Stimulated activated CD8-positive, alpha-beta memory T cell treated with anti-CD3 and anti-CD28 coated beads, Interleukin-7, amount 100 ng/mL, for 1 hour (primary cell): ENCODE measurements around the gene CHKB.
"Not testable (repeated sequence)": the region's sequence is repeated elsewhere in the genome, so short reads cannot be mapped to it uniquely, and the experiment has no call there.

Experiments used
- DNase-seq, 2 donors: peaks; one replicate each; pipeline ENCODE4 v3.0.0-alpha.2; 2020; ENCODE audit warnings: low read depth in 2 of 2

CHKB gene

DNA sequence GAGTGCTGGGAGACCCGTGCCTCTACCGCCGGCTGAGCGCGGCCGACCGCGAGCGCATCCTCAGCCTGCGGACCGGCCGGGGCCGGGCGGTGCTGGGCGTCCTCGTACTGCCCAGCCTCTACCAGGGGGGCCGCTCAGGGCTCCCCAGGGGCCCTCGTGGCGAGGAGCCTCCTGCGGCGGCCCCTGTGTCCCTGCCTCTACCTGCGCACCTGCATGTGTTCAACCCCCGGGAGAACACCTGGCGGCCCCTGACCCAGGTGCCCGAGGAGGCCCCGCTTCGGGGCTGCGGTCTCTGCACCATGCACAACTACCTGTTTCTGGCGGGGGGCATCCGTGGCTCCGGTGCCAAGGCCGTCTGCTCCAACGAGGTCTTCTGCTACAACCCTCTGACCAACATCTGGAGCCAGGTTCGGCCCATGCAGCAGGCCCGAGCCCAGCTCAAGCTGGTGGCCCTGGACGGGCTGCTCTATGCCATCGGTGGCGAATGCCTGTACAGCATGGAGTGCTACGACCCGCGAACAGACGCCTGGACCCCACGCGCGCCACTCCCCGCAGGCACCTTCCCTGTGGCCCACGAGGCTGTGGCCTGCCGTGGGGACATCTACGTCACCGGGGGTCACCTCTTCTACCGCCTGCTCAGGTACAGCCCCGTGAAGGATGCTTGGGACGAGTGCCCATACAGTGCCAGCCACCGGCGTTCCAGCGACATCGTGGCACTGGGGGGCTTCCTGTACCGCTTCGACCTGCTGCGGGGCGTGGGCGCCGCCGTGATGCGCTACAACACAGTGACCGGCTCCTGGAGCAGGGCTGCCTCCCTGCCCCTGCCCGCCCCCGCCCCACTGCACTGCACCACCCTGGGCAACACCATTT is 33.5 kb downstream of the CHKB start:
- DNase-seq, result no peak

DNA sequence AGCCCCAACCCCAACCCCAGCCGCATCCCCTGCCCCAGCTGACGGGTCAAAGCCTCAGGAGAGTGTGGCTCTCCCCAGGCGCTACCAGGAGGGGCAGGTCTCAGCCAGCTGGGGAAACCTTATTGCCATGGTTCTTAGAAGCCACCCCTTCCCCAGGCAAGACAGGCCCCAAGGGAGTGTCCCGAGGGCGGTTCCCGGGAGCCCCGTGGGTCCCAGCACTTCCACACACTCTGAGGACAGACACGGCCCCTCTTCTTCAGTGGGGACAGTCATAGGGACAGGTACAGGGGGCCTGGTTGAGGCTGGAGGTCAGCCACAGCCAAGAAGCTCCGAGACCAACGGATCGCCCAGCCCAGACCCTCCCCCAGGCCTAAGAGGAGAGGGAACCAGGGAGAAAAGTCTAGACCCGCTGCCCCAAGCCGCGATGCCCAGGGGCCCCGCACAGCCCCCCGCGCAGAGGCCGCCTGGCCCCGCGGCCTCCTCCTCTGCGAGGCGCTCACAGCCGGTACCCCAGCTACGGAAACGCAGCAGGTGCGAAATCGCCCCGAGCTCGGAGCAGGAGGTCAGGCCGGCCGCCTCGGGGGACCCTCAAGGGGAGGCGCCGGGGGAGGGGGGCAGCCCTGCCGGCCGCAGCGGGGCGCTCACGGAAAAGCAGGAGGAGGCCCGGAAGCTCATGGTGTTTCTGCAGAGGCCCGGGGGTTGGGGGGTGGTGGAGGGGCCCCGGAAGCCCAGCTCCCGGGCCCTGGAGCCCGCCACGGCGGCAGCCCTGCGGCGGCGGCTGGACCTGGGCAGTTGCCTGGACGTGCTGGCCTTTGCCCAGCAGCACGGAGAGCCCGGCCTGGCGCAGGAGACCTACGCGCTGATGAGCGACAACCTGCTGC is 34.4 kb downstream of the CHKB start:
- no peak for DNase-seq

DNA sequence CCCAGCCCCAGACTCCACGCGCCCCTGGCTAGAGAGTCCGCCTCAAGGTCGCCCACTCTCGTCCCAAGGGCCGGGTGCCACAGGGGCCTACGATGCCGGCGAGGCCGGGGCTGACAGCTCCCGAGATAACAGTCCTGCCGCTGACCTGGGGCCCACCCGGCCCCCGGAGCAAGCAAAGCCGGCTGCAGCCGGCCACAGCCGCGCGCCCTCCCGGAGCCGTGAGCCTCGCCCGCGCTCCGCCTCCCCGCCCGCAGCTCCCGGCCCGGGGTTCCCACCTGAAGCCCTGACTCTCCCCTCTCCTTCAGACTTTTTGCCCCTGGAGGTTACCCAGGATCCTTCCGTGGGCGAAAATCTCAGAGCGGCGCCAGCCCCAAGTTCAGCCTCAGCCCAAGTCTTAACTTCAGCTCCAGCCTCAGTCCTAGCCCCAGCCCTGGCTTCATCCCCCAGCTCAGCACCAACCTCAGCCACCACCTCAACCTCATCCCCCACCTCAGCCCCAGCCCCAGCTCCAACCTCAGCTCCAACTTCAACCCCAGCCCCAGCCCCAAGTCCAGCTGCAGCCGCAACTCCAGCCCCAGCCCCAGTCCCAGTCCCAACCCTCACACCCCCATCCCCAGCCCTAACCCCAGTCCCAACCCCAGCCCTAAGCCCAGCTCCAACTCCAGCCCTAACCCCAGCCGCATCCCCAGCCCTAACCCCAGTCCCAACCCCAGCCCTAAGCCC is 35.2 kb downstream of the CHKB start:
- no peak for DNase-seq

DNA sequence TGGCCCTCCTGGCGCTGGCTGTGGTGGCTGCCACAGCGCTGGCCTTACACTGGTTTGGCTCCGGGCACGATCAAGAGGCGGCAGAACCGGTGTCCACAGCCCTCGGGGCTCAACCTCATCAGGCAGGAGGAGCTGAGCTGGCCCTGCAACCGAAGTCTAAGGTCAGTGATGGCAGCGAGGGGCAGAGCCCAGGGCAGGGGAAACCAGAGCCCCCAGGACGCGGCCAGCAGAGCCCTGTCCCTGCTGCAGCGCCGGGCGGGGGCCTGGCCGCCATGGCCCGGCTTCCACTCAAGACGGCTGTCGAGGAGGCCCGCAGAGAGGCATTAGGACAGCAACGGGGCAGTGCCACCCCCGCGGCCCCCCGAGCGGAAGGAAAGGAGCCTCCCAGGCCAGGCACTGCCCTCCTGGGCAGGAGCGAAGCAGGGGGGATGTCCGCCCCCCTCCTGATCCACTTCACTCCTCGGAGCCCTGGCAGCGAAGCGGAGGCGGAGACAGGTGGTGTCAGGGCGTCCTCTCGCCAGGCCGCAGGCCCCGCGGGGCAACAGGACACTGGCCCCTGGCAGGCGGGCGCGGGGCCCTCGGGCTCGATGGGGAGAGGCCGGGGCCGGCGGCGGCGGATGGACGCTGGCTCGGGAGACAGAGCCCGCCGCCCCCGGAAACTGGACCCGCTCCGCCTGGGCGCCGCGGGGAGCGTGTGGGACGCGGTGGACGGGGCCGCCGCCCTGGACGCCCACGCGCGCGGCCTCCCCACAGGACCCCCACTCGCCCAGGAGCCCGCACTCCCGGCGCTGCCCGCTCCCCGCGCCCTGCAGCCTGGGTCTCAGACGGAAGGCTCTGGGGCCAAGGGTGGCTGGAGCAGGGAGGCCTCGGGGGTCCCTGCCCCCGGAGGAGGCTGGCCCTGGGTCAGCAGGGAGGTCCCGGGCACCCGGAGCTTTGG is 36.1 kb downstream of the CHKB start:
- no peak for DNase-seq

DNA sequence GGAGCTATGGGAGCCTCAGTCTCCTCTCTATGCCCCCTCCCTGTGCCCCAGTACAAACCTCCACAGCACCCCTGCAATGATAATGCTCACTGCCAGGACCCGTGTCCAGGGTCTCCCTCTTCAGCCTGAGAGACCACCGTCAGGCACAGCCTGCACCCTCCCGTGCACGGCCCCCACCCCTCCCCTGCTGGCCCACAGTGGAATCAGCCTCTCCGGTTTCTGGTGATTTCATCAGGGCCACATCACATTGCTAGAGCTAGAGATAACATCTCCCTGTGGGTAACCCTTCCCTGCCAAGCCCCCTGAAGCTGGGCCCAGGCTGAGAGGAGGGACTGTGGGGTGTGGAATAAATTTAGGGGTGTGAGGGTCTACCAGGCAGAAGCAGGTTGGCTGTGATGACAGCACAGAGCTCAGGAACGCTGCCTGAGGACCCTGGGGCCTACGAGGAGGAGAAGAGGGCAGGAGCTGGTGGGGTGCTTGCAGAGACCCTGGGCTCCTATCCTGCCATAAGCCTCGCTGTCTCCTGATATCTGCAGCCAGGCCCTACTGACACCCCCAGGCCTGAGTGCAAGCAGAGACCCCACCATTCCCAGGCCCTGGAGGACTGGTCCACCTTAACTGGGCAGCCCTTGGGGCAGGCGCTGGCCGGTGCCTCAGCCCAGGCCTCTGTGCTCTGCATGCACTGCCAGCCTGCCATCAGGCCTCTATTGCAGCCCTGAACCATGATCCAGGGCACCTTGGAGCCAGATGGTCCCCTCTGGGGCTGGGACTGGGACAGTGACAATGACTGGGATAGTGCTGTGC is 36.9 kb downstream of the CHKB start, which contains the start of gene KLHDC7B:
Gene KLHDC7B (plus strand): TSS at position 378 of the 804 bp plus-strand sequence. CDS start 345 bp downstream, at position 723.
- no peak for DNase-seq

DNA sequence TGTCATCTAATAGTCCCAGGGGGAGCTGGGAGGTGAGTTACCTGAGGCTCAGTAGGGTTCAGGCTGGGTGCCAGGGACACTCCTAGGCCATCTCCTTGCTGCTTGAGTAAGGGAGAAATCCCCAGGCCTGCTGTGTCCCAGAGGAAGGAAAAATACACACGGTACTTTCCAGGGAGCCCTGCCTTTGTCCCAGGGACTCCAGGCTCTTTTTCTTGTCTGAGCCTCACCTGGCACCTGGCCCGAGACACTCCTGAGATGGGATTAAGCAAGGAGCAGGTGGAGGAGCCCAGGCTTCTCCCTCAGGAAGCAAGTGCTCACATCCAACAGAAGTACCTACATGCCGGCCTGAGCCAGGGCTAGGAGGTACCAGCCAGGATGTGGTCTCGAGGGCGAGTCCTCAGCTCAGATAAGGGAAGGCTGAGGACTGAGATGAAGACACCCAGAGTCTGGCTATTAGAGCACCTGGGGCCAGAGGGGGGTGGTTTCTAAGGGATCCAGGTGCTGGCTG is 37.8 kb downstream of the CHKB start:
- DNase-seq, result no peak

DNA sequence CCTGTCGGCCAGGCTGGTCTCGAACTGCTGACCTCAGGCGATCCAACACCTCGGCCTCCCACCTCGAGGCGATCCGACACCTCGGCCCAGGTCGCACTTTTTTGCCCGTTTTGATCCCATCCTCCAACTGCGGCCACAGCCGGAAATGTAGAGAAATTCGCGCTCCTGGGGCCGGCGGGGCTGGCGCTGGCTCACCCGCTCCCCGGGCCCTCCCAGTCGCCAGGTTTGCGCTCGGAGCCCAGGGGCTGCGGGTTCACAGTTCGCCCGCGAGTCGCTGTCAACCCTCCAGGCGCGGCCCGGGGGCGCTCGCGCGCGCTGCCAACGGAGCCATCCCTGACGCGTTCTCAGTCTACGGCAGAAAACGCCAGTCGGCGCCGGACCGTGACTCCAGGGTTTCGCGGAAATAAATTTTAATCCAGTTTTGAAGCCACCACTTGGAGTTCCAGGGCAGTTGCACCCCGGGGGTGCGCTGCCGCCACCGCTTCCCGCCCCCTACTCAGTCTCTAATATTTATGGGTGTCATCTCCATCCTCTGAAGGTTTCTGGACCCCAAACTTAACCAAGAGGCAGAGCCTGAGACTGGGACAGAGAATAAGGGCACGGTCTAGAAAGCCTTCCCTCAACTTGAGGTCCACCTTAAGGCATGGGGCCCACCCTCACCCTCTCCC is 38.4 kb downstream of the CHKB start:
- DNase-seq, result peak; percentile 63 to 76

DNA sequence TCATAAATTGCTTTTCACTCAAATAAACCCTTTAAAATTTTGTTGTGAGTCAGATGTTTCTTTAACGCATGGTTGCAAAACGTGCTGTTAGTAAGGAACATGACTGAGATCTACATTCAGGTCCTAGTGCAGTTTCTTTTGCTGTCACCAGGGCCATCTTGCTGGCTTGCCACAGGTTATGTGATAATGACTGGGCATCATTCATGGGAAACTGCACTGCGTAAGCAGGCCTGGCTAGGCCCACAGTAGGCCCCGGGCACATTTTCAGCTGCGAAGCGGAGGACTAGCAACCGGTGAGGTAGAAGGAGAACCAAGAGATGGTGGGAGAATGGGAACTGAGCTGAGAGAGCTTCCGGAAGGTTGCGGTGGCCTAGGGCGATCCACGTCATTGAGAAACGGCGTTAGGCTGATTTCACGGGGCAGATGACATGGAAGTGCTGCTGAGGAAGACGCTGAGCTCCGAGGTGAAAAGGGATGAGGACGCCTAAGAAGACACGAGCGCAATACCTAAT is 40.2 kb downstream of the CHKB start:
- no peak for DNase-seq

DNA sequence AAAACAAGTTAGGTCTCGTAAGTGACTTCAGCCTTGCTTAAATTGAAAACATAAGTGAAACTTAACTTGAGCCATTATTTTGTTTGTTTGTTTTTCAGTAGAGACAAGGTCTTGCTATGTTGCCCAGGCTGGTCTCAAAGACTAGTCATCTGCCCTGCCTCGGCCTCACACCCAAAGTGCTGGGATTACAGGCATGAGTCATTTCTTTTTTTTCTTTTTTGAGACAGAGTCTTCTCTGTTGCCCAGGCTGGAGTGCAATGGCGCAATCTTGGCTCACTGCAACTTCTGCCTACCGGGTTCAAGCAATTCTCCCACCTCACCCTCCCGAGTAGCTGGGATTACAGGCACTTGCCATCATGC is 41.0 kb downstream of the CHKB start:
- DNase-seq, result not testable (repeated sequence)

DNA sequence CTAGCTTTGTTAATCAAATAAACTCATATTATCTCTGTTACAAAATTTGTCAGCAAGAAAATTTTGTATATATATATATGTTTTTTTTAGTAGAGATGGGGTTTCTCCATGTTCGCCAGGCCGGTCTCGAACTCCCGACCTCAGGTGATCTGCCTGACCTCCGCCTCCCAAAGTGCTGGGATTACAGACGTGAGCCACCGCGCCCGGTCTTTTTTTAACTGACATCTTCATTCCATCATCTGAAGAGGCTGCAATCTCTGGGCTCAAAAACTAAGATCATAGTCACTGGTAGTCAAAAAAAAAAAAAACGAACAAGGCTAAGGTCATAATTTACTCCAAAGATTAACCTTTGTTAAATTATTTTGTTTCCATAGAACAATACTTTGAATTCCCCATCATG is 42.3 kb downstream of the CHKB start:
- DNase-seq, result no peak

DNA sequence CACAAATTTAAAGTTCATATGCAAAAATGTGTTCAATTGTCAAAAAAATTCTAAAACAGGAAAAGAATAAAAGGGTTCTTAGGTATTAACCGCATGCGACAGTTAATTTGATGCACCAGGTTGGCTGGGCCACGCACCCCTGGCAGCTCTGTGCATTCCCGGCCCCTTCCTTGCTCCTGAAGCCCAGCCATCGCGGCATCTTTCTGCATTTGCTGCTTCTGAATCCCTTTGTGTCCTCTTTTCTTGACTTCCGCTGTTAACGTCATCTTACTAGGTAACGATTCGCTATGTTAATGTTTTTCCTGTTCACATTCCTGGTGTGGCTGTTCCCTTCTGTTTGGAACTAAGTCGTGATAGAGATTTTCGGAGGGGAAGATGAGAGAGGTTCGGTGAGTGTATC is 44.9 kb downstream of the CHKB start:
- DNase-seq, result no peak

DNA sequence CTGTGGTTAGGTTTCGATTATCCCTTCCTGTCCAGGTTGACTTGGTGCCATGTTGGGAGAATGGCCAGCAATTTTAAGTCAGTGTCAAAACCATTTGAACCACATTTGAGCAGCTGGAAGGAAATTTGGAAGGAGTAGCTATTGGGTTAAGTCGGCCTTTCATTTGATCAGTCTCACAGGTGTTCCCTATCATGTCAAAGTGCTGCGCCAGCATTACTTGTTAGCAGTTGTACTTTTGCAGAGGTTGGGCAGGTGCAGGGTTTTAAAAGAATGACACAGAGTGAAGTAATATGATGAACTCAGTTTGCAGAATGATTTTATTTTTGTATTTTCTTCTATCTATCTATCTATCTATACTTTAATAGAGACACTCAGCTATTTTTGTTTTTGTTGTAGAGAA is 46.4 kb downstream of the CHKB start:
- no peak for DNase-seq

DNA sequence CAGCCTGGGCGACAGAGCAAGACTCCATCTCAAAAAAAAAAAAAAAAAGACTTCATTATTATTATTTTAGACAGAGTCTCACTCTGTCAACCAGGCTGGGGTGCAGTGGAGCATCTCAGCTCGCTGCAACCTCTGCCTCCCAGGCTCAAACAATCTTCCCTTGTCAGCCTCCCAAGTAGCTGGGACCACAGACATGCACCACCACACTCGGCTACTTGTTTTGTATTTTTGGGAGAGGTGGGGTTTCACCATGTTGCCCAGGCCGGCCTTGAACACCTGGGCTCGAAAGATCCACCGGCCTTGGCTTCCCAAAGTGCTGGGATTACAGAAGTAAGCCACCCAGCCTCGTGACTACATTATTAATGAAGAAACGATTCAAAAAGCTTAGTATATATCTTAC is 47.5 kb downstream of the CHKB start:
- no peak for DNase-seq

DNA sequence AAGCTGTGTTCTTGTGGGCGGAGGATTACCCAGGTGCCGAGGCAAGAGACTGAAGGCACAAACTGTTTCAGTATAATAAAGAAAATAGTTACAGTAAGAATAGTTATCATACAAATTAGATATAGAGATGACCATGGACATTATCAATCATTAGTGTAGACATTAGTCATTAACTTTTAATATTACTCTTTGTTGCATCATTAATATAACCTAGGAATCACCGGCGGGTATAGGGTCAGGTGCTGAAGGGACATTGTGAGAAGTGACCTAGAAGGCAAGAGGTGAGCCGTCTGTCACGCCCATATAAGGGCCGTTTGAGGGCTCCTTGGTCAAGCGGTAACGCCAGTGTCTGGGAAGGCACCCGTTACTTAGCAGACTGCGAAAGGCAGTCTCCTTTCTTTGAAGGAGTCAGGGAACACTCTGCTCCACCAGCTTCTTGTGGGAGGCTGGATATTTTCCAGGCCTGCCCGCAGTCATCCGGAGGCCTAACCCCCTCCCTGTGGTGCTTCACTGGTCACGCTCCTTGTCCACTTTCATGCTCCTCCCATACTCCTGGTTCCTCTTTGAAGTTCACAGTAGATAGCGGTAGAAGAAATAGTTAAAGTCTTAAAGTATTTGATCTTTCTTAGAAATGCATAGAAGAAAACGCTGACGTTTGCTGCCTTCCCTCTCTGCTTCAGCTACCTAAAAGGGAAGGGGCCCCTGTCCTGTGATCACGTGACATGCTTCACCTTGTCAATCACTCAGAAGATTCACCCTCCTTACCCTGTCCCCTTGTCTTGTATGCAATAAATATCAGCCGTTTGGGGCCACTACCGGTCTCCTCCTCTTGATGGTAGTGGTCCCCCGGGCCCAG is 48.6 kb downstream of the CHKB start:
- DNase-seq, result not testable (repeated sequence)

DNA sequence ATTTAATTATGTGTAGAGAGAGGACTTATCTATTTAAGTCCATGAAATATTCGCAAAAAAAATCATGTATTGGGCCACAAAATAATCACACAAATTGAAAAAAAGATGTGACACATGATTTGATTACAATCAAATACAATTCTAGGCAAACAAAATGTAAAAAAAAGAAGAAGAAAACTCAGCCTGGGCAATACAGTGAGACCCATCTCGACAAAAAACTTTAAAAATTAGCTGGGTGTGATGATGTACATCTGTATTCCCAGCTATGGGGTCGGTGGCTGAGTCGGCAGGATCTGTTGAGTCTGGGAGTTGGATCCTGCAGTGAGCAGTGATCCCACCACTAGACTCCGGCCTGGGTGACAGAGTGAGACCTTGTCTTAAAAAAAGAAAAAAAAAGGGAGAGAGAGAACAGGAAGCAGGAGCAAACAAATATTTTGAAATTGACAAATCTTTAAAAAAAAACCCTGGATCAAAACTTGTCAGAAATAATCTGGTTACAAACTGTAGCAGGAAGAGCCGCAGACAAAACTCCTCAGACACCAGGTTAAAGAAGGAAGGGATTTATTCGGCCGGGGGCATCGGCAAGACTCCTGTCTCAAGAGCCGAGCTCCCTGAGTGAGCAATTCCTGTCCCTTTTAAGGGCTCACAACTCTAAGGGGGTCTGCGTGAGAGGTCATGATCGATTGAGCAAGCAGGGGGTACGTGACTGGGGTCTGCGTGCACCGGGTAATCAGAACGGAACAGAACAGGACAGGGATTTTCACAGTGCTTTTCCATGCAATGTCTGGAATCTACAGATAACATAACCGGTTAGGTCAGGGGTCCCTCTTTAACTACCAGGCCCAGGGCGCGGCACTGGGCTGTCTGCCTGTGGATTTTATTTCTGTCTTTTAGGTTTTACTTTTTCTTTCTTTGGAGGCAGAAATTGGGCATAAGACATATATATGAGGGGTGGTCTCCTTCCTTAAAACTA is 49.5 kb downstream of the CHKB start:
- no peak for DNase-seq

DNA sequence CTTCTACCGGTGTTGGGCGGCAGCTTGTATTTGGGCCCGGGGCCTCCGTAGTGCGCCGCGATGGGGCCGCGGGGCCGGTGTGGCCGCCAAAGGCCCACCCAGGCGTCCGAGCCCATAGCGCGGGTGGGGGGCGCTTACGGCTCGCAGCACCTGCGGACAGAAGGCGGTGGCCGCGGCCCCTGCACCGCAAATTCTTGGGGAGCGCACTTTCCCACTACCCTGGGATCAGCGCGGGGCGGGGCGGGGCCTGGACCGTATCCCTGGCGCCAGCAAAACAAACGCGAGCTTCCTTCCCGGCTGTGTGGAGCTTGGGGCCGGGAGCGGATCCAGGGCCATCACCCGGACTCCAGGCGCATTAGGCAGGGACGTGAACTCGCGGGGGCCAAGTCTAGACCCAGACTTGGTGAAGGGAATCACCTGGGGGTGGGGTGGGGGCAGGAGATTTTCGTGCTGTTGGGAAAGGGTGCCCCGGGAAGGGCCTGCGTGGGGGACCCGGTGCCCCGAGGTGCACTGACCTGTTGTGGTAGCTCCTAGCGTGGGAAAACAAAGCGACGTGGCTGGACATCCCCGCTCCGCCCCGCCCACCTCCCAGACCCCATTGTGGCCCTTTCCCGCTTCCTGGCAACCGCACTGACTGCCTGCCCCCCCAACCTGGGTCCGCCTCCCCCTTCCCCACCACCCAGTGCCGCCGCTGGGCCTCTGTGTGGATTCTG is 50.5 kb downstream of the CHKB start:
- DNase-seq, result no peak
